Stimulated activated naive CD8-positive, alpha-beta T cell treated with anti-CD3 and anti-CD28 coated beads, Interleukin-15, Interleukin-2, amounts not matched to agents 100 ng/mL and 50 ng/mL, for 24 hours (primary cell): ENCODE data around the gene TRIM7.

Source experiments
- H3K27ac Mint-ChIP-seq: one replicate; pipeline ENCODE4 v1.8.0; 2021; ENCODE audit warnings: mild to moderate bottlenecking, mixed read lengths
- H3K27me3 Mint-ChIP-seq: one replicate; pipeline ENCODE4 v1.8.0; 2021; ENCODE audit warnings: mixed read lengths
- H3K36me3 Mint-ChIP-seq: one replicate; pipeline ENCODE4 v1.8.0; 2021; ENCODE audit warnings: low read depth, mixed read lengths
- H3K4me1 Mint-ChIP-seq: one replicate; pipeline ENCODE4 v1.8.0; 2021; ENCODE audit warnings: low read depth, mixed read lengths
- H3K4me3 Mint-ChIP-seq: one replicate; pipeline ENCODE4 v1.8.0; 2021; ENCODE audit warnings: mild to moderate bottlenecking, mixed read lengths
- H3K9me3 Mint-ChIP-seq: one replicate; pipeline ENCODE4 v1.8.0; 2021; ENCODE audit warnings: mixed read lengths

Gene TRIM7

DNA sequence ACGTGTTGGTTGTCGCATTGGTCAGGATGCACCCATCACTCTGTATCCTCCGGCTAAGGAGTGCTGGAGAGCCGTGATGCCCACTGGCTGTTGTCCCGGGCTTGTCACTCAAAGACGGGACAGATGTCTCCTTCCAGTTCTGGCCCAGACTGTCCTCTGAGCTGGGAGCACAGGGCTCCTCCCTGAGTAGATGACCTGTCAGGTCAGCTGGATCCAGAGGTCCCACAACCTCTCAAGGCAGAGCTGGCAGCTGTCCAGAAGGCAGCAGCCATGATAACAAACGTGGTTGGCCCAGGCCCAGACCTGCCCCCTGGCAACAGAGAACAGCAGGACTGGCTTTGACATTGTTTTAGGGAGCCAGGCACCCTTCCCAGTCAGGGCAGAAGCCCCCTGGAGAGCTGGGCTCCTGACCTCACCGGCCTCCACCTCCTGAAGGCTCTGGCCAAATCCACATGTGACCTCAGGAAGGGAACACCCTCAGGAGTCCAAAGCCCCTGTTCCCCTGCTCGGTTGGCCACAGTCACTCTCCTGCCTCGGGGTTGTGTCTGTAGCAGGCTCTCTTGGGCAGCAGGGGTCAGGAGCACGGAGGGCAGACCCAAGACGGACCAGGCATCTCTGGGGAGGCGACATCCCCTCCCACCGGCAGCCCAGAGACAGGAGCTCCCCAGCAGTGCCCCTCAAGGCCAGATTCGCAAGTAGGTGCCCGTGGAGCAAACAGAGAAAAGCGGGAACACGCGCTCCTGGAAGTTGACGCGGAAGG lies 10.3 kb downstream of the TRIM7 start:
- Mint-ChIP-seq H3K4me1 (peaks cover 34% of the 10 kb centered on the region), H3K9me3 (no peaks in the 10 kb centered on the region), H3K27ac (no peak overlapping the region), H3K27me3 (peaks cover 4% of the 10 kb centered on the region), H3K36me3 (no peaks in the 10 kb centered on the region), H3K4me3 (no peak overlapping the region)

- Mint-ChIP-seq H3K27ac (no peak overlapping the region), H3K4me3 (no peak overlapping the region), H3K9me3 (no peaks in the 10 kb centered on the region), H3K4me1 (peaks cover 40% of the 10 kb centered on the region), H3K27me3 (peaks cover 7% of the 10 kb centered on the region), H3K36me3 (peaks cover 4% of the 10 kb centered on the region)
Measured at GRCh38 chr5:181193656-181194055, 11.3 kb downstream of the TRIM7 start.

GRCh38 chr5:181192337-181193046 lies 12.5 kb downstream of the TRIM7 start:
- peaks cover 52% of the 10 kb centered on the region for H3K4me1 Mint-ChIP-seq
- H3K27me3 Mint-ChIP-seq: peaks cover 12% of the 10 kb centered on the region
- H3K4me3 Mint-ChIP-seq: peak overlapping the region; percentile 95
- H3K9me3 Mint-ChIP-seq: no peaks in the 10 kb centered on the region
- H3K36me3 Mint-ChIP-seq: peaks cover 13% of the 10 kb centered on the region
- H3K27ac Mint-ChIP-seq: peak overlapping the region; percentile 99

GRCh38 chr5:181191526-181192336 lies 13.3 kb downstream of the TRIM7 start:
- Mint-ChIP-seq H3K27ac (peak overlapping the region; percentile 99), H3K9me3 (no peaks in the 10 kb centered on the region), H3K4me3 (peak overlapping the region; percentile 95), H3K36me3 (peaks cover 15% of the 10 kb centered on the region), H3K27me3 (peaks cover 12% of the 10 kb centered on the region), H3K4me1 (peaks cover 57% of the 10 kb centered on the region)

DNA sequence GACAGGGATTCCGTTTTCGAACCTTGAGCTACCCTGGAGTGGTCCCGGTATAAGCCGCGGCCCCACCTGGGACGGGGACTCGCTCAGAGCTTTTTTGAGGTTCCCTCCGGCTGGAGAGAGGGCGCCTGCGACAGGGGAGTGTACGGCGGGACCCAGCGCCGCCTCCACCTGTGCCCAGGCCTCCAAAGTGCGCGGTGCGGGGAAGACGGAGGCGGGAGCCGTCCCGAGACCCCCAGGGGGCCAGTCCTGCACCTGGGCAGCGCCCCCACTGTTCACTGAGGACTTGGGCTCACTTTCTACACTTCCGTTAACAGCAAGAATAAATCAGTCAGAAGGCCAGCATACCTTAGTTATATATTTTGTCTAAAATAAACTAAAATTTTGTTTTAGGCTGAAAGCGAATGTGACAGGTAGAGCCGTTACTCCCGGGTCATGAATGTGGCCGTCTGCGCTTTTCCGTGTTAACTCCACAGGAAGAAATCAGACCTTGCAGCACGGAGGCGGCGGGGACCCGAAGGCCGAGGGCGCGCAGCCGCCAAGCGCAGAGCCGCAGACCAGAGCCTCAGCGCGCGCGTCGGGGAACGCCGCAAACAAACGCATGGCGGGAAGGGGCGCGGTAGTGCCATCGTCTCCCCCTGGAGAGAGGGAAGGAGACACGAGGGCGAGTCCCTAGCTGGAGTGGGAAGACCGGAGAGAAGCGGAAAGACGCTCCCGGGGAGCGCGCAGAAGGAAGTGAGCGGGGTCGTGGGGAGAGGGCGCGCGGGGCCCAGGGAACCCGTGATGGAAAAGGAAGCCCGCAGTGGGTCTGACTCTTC lies 14.1 kb downstream of the TRIM7 start:
- peak overlapping the region; percentile 95 for H3K4me3 Mint-ChIP-seq
- H3K27ac Mint-ChIP-seq: peak overlapping the region; percentile 99
- H3K36me3 Mint-ChIP-seq: peaks cover 15% of the 10 kb centered on the region
- no peaks in the 10 kb centered on the region for H3K9me3 Mint-ChIP-seq
- peaks cover 65% of the 10 kb centered on the region for H3K4me1 Mint-ChIP-seq
- H3K27me3 Mint-ChIP-seq: peaks cover 12% of the 10 kb centered on the region

DNA sequence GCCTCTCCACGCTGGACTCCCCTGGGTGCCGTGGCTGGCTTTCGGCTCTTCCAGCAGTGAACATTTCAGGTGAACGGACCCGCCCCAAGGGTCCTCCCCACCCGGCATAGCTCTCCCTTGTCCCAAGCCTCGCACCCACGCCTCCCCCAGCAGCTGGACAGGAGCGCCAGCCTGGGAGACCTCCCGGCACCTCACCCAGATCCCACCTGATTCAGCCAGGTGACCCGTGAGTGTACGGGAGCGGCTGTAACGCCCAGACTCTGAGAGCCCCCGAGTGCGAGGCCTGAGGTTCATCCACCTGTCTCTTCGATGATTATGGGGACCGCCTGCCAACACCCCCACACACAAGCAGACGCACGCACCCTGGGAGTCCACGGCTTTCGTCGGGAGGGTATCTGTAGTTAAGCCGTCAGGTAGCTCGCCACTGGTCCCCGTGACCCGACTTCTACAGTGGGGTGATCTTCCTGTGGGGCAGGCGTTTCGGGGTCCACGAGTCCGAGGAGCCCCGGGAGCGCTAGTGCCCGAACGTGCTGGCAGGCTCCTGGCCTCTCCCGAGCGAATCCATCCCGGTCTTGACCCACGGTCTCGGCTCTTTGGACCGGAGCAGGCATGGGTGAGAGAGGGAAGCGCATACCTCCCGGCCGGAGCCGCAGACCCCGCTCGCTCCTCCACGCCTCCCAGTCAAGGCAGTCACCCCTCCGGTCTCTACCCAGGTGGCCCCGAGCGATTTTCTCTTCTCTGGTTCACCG lies 14.9 kb downstream of the TRIM7 start:
- Mint-ChIP-seq H3K4me3 (peak overlapping the region; percentile 95), H3K36me3 (peaks cover 15% of the 10 kb centered on the region), H3K9me3 (no peaks in the 10 kb centered on the region), H3K4me1 (peaks cover 71% of the 10 kb centered on the region), H3K27me3 (peaks cover 12% of the 10 kb centered on the region), H3K27ac (peak overlapping the region; percentile 99)

- Mint-ChIP-seq H3K27me3 (peaks cover 12% of the 10 kb centered on the region), H3K36me3 (peaks cover 15% of the 10 kb centered on the region), H3K9me3 (no peaks in the 10 kb centered on the region), H3K4me3 (peak overlapping the region; percentile 95), H3K4me1 (peaks cover 77% of the 10 kb centered on the region), H3K27ac (peak overlapping the region; percentile 99)
Measured at GRCh38 chr5:181189363-181189961, 15.5 kb downstream of the TRIM7 start.

DNA sequence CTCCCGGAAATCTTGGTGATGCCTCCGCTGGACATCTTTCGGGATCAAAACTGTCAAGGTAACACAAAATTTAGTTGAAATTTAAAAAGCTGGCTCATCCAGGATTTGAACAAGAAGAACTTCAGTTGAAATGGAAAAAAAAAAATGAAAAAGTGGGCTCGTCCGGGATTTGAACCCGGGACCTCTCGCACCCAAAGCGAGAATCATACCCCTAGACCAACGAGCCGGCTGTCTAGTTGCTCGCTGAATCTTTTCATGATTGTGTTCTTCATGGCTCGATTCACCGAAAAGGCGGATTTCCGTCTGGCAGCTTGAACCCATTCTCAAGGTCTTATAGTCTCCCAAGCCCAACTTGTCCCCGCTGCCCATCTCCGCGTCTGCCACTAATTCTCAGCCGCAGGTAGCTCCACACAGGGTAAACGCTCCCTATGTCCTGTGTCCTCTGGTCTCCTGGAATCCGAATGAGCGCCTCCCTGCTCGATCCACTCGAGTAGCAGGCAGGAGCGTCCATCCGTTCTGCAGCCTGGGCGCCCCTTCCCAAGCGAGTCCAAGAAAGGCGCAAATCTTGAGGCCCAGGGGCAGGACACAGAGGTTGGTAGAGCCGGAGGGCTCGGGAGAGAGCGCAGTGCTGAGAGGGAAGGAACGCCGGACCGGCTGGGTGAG lies 16.2 kb downstream of the TRIM7 start:
- H3K4me1 Mint-ChIP-seq: peaks cover 83% of the 10 kb centered on the region
- H3K9me3 Mint-ChIP-seq: no peaks in the 10 kb centered on the region
- peaks cover 15% of the 10 kb centered on the region for H3K36me3 Mint-ChIP-seq
- H3K27ac Mint-ChIP-seq: peak overlapping the region; percentile 99
- peaks cover 12% of the 10 kb centered on the region for H3K27me3 Mint-ChIP-seq
- H3K4me3 Mint-ChIP-seq: peak overlapping the region; percentile 95

DNA sequence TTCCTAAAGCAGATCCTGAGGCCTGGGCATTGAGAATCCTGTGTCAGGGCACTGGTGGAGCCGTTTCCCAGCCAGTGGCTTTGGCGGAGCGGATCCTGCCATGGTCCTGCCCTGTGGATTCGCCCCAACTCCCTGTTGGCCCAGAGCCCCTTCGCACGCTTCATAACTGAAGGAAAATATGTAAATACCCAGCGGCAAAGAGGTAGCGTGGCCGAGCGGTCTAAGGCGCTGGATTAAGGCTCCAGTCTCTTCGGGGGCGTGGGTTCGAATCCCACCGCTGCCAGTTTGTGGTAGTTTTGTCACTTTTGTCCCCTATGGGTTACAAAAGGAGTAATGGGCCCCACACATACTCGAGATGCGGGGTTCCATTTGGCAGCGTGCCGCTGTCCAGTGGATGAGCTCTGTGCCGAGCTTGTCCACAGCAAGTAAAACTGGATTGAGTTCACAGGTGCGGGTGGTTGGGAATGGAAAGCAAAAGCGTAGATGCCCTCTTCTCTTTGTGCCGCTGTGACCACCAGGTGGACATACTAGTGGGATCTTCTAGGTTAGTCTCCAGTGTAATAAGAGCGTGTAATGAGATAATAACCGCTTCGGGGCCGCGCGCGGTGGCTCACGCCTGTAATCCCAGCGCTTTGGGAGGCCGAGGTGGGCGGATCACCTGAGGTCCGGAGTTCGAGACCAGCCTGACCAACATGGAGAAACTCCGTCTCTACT lies 17.3 kb downstream of the TRIM7 start:
- H3K27ac Mint-ChIP-seq: peak overlapping the region; percentile 99
- H3K4me1 Mint-ChIP-seq: peaks cover 77% of the 10 kb centered on the region
- H3K4me3 Mint-ChIP-seq: peak overlapping the region; percentile 95
- H3K9me3 Mint-ChIP-seq: no peaks in the 10 kb centered on the region
- peaks cover 15% of the 10 kb centered on the region for H3K36me3 Mint-ChIP-seq
- peaks cover 12% of the 10 kb centered on the region for H3K27me3 Mint-ChIP-seq

DNA sequence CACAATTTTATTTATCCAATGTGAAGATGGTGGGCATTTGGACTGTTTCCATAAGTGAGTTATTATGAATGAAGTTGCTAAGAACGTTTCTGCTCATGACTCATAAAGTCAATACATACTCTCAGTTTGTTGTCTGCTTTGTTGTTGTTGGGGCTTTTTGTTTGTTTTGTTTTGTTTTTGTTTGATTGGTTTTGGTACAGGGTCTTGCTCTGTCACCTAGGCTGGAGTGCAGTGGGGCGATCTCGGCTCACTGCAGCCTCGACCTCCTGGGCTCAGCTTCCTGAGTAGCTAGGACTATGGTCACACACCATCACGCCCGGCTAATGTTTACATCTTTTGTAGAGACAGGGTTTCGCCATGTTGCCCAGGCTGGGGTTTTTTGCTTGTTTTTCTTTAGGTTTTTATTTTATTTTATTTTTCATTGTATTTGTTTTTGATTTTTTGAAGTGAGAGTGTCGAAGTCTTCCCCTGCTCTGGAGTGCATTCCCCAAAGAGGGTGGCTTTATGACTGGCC lies 18.0 kb downstream of the TRIM7 start:
- Mint-ChIP-seq H3K9me3 (no peaks in the 10 kb centered on the region), H3K27ac (peak overlapping the region; percentile 99), H3K4me1 (peaks cover 76% of the 10 kb centered on the region), H3K27me3 (peaks cover 14% of the 10 kb centered on the region), H3K4me3 (peak overlapping the region; percentile 21), H3K36me3 (peaks cover 15% of the 10 kb centered on the region)

DNA sequence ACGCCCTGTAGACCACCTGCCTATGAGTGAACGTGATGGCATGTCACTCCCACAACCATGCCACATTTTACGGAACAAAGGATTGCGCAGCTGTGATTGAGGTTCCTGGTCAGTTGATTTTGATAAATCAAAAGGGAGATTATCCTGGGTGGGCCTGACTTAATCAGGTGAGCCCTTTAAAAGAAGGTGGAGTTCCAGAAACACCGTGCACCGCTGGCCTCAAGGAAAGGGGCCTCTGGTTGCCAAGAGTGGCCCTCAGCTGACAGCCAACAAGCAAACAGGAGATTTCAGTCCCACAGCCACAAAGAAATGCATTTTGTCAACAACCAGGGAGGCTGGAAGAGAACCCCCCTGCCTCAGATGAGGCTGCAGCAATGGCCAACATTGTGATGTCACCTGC lies 19.0 kb downstream of the TRIM7 start:
- Mint-ChIP-seq H3K27me3 (peaks cover 14% of the 10 kb centered on the region), H3K27ac (no peak overlapping the region), H3K4me1 (peaks cover 70% of the 10 kb centered on the region), H3K4me3 (peak overlapping the region; percentile 26), H3K36me3 (peaks cover 15% of the 10 kb centered on the region), H3K9me3 (no peaks in the 10 kb centered on the region)

DNA sequence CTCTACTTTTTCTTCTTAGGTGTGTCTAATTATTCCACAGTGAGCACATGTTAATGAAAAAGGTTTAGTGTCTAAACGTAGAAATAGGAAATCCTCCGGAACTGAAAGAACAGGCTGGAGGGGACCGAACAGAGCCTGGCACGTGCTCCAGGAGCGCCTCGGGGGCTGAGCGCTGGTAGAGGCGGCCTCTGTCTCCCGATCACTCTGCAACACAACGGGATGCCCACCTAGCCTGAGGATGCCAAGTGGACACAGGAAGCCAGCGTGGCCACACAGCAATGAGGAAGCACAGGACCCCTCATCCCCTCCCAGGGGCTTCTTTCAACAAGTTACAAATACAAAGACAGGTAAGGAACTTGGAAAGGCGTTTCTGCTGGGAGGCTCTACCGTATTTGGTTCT lies 19.4 kb downstream of the TRIM7 start:
- Mint-ChIP-seq H3K27ac (no peak overlapping the region), H3K4me1 (peaks cover 70% of the 10 kb centered on the region), H3K9me3 (no peaks in the 10 kb centered on the region), H3K4me3 (peak overlapping the region; percentile 26), H3K27me3 (peaks cover 14% of the 10 kb centered on the region), H3K36me3 (peaks cover 15% of the 10 kb centered on the region)
